Mucosa of descending colon (tissue), 3 donors: Measurements from ENCODE around the gene NTRK1. TPM values are rescaled to one million over a fixed set of nuclear protein-coding genes. Genes with fewer than 3 reads are reported as not detected.

ENCODE experiments used
- ATAC-seq: fragments of 200-7000 bp; cut with Tn5 transposase; one replicate; pipeline ENCODE4 v1.9.1; 2020; ENCODE audit warnings: mild to moderate bottlenecking, moderate library complexity
- DNase-seq, 3 donors: peaks; one replicate each; pipeline ENCODE4 v3.0.0-alpha.2; 2020
- H3K36me3 ChIP-seq: fragments of 200-600 bp; one replicate; pipeline ENCODE4 v1.8.0; 2021; ENCODE audit warnings: low read depth, mild to moderate bottlenecking
- H3K4me1 ChIP-seq: fragments of 200-600 bp; one replicate; pipeline ENCODE4 v1.8.0; 2021; ENCODE audit warnings: low read depth, mild to moderate bottlenecking
- H3K4me3 ChIP-seq: fragments of 200-600 bp; one replicate; pipeline ENCODE4 v1.8.0; 2021; ENCODE audit warnings: mild to moderate bottlenecking
- H3K9me3 ChIP-seq: fragments of 200-600 bp; one replicate; pipeline ENCODE4 v1.8.0; 2021; ENCODE audit warnings: mild to moderate bottlenecking
- CTCF ChIP-seq: fragments of 200-600 bp; IDR thresholded peaks from one replicate; pipeline ENCODE4 v1.8.0; 2022; ENCODE audit warnings: antibody characterized with exemption, mild to moderate bottlenecking
- intact Hi-C, 2 donors: fragments of 100-400 bp; cut with DNase I in 1 of 2; cut with micrococcal nuclease in 1 of 2; formaldehyde crosslinking; loops; one replicate each; pipeline versions ENCODE4 v1.11.0 to v1.11.1; 2022; cut with DNase I, micrococcal nuclease
- total RNA-seq, 3 donors: library from RNA; stranded (reverse); fragmentation: NEBNext Ultra II Directional in 2 of 3; extraction: Animal tissue kit (Norgen Biotek cat#: 25700) in 2 of 3; gene quantifications; one replicate each; pipeline versions ENCODE4 v1.2.1 to v1.2.4, GENCODE V29; 2021 to 2023
- donor health status: DM: no; HTN: no; CAD: no; lungs with moderate emphysema.
- donor health status: DM: no; HTN: no; CAD: no.
- donor health status: DM: no; HTN: yes; CAD: no.

The NTRK1 gene
- total RNA-seq, 3 donors from 2014 or later, result 0.67 to 1.3 (median 0.79) TPM

- ATAC-seq (no peak), DNase-seq (no peak)
- Histone ChIP-seq H3K9me3 (no peaks in the 10 kb centered on the region), H3K4me3 (no peak overlapping the region), H3K4me1 (no peaks in the 10 kb centered on the region), H3K36me3 (no peaks in the 10 kb centered on the region)
- no peak for TF ChIP-seq CTCF
- intact Hi-C loops, result no loop called here
Measured at GRCh38 chr1:156822680-156823079, 38.0 kb upstream of the NTRK1 start.

GRCh38 chr1:156823210-156823790 is 37.4 kb upstream of the NTRK1 start:
- Histone ChIP-seq H3K4me3 (no peak overlapping the region), H3K9me3 (no peaks in the 10 kb centered on the region), H3K4me1 (no peaks in the 10 kb centered on the region), H3K36me3 (no peaks in the 10 kb centered on the region)
- ATAC-seq (no peak), DNase-seq (no peak)
- intact Hi-C loops, result no loop called here
- TF ChIP-seq CTCF, result no peak

- Histone ChIP-seq H3K4me1 (no peaks in the 10 kb centered on the region), H3K9me3 (no peaks in the 10 kb centered on the region), H3K4me3 (no peak overlapping the region), H3K36me3 (no peaks in the 10 kb centered on the region)
- ATAC-seq, result no peak
- intact Hi-C loops, result no loop called here
- TF ChIP-seq CTCF, result no peak
- no peak for DNase-seq
Measured at GRCh38 chr1:156826630-156827029, 34.0 kb upstream of the NTRK1 start.

- intact Hi-C loops, result no loop called here
- ATAC-seq (no peak), DNase-seq (no peak)
- Histone ChIP-seq H3K4me3 (no peak overlapping the region), H3K36me3 (no peaks in the 10 kb centered on the region), H3K4me1 (no peaks in the 10 kb centered on the region), H3K9me3 (no peaks in the 10 kb centered on the region)
- no peak for TF ChIP-seq CTCF
Measured at GRCh38 chr1:156828400-156829124, 32.1 kb upstream of the NTRK1 start.

- no peak for TF ChIP-seq CTCF
- no peak for DNase-seq
- no peak for ATAC-seq
- Histone ChIP-seq H3K9me3 (no peaks in the 10 kb centered on the region), H3K4me1 (no peaks in the 10 kb centered on the region), H3K36me3 (no peaks in the 10 kb centered on the region), H3K4me3 (no peak overlapping the region)
- intact Hi-C loops, result no loop called here
Measured at GRCh38 chr1:156832434-156832833, 28.2 kb upstream of the NTRK1 start.
